HL-60/S4 (cell line): Measurements from ENCODE around the gene PARVA.

Experiments
- in situ Hi-C: fragments of 300-500 bp; cut with MboI; formaldehyde crosslinking; loops from 2 replicates; pipeline ENCODE4 v1.14.3; 2022; ENCODE audit warnings: low sequenced_read_pairs

The PARVA gene

GRCh38 chr11:12403122-12403996 lies 26.0 kb downstream of the PARVA start:
- in situ Hi-C loops, result no loop called here

- in situ Hi-C loops, result no loop called here
Observed at GRCh38 chr11:12403997-12404350, 26.6 kb downstream of the PARVA start.

- in situ Hi-C loops, result no loop called here
Observed at GRCh38 chr11:12404436-12404835, 27.1 kb downstream of the PARVA start.

GRCh38 chr11:12408156-12408770 lies 30.9 kb downstream of the PARVA start:
- in situ Hi-C loops, result no loop called here

- in situ Hi-C loops, result no loop called here
Observed at GRCh38 chr11:12409621-12410005, 32.2 kb downstream of the PARVA start.

- in situ Hi-C loops, result no loop called here
Observed at GRCh38 chr11:12410006-12410728, 32.8 kb downstream of the PARVA start.

GRCh38 chr11:12411393-12411792 lies 34.0 kb downstream of the PARVA start:
- in situ Hi-C loops, result no loop called here

- in situ Hi-C loops, result no loop called here
Observed at GRCh38 chr11:12411806-12412727, 34.7 kb downstream of the PARVA start.

- in situ Hi-C loops, result no loop called here
Observed at GRCh38 chr11:12413141-12414052, 36.0 kb downstream of the PARVA start.

- in situ Hi-C loops, result no loop called here
Observed at GRCh38 chr11:12414611-12415010, 37.2 kb downstream of the PARVA start.

- in situ Hi-C loops, result no loop called here
Observed at GRCh38 chr11:12415342-12415966, 38.1 kb downstream of the PARVA start.

GRCh38 chr11:12416552-12416951 lies 39.2 kb downstream of the PARVA start:
- in situ Hi-C loops, result no loop called here

- in situ Hi-C loops, result no loop called here
Observed at GRCh38 chr11:12417691-12418611, 40.6 kb downstream of the PARVA start.

GRCh38 chr11:12420040-12420439 lies 42.7 kb downstream of the PARVA start:
- in situ Hi-C loops, result no loop called here

- in situ Hi-C loops, result no loop called here
Observed at GRCh38 chr11:12420706-12421105, 43.3 kb downstream of the PARVA start.

GRCh38 chr11:12421386-12421785 lies 44.0 kb downstream of the PARVA start:
- in situ Hi-C loops, result no loop called here

- in situ Hi-C loops, result no loop called here
Observed at GRCh38 chr11:12426176-12426575, 48.8 kb downstream of the PARVA start.

GRCh38 chr11:12429155-12429554 lies 51.8 kb downstream of the PARVA start:
- in situ Hi-C loops, result no loop called here
